Endodermal cell (in vitro differentiated cells): Measurements from ENCODE around the gene PRKCE. TPM values are rescaled to one million over a fixed set of nuclear protein-coding genes. Genes with fewer than 3 reads are reported as not detected.
A peak's percentile ranks its signal among the peaks of the same experiment; 100 is the strongest.
"Not testable (repeated sequence)": the region's sequence is repeated elsewhere in the genome, so short reads cannot be mapped to it uniquely, and the experiment has no call there.

ENCODE experiments used
- DNase-seq: peaks from one replicate; pipeline ENCODE4 v3.0.0-alpha.2; 2017
- H3K27ac ChIP-seq: 2 replicates; pipeline ENCODE4 v1.5.1; 2013; ENCODE audit warnings: mild to moderate bottlenecking, low read depth, low read length, moderate library complexity
- H3K27me3 ChIP-seq: 2 replicates; pipeline ENCODE4 v1.6.1; 2013; ENCODE audit warnings: mild to moderate bottlenecking, low read length, moderate library complexity; ENCODE audit not compliant: insufficient read depth, control insufficient read depth, poor library complexity, severe bottlenecking
- H3K36me3 ChIP-seq: 2 replicates; pipeline ENCODE4 v1.7.0; 2013; ENCODE audit warnings: mild to moderate bottlenecking, low read length, moderate library complexity; ENCODE audit not compliant: control insufficient read depth, insufficient read depth
- H3K4me1 ChIP-seq: one replicate; pipeline ENCODE4 v1.7.0; 2013; ENCODE audit warnings: low read length; ENCODE audit not compliant: control insufficient read depth, insufficient read depth
- H3K4me3 ChIP-seq: 2 replicates; pipeline ENCODE4 v1.5.1; 2013; ENCODE audit warnings: mild to moderate bottlenecking, low read length, moderate library complexity
- H3K9ac ChIP-seq: 2 replicates; pipeline ENCODE4 v1.6.1; 2013; ENCODE audit warnings: mild to moderate bottlenecking, low read length, moderate library complexity; ENCODE audit not compliant: poor library complexity, severe bottlenecking; ENCODE audit errors: extremely low read depth
- H3K9me3 ChIP-seq: 2 replicates; pipeline ENCODE4 v1.6.1; 2013; ENCODE audit warnings: mild to moderate bottlenecking, low read length, moderate library complexity; ENCODE audit not compliant: control insufficient read depth
- H3K27ac Mint-ChIP-seq: 2 replicates; pipeline ENCODE4 v1.8.0; 2020; ENCODE audit warnings: mixed read lengths
- H3K27me3 Mint-ChIP-seq: 2 replicates; pipeline ENCODE4 v1.8.0; 2021; ENCODE audit warnings: mild to moderate bottlenecking, mixed read lengths; ENCODE audit not compliant: insufficient read depth
- H3K36me3 Mint-ChIP-seq: 2 replicates; pipeline ENCODE4 v1.8.0; 2020; ENCODE audit warnings: low read depth, mixed read lengths
- H3K4me1 Mint-ChIP-seq: 2 replicates; pipeline ENCODE4 v1.8.0; 2020; ENCODE audit warnings: mixed read lengths
- H3K4me3 Mint-ChIP-seq: 2 replicates; pipeline ENCODE4 v1.8.0; 2020; ENCODE audit warnings: mild to moderate bottlenecking, moderate library complexity, mixed read lengths
- H3K9me3 Mint-ChIP-seq: 2 replicates; pipeline ENCODE4 v1.8.0; 2020; ENCODE audit warnings: mild to moderate bottlenecking, mixed read lengths
- CTCF ChIP-seq: fragments of 200-600 bp; sonication (generic); conservative IDR thresholded peaks from 2 replicates; pipeline ENCODE4 v1.5.0; 2021; ENCODE audit warnings: antibody characterized with exemption, mild to moderate bottlenecking
- WGBS, 2 experiments: methylation state at CpG; one replicate each; pipeline versions ENCODE4 v1.1.5 to v1.1.7; 2013; ENCODE audit warnings: missing lambda C conversion rate in 2 of 2, mixed read lengths in 1 of 2; ENCODE audit not compliant: insufficient coverage in 1 of 2, insufficient read length in 1 of 2; 5-methylcytosine and 5-hydroxymethylcytosine counted together
- total RNA-seq, 2 donors: library from RNA; stranded (reverse); fragmentation: NEBNext Ultra II Directional in 1 of 2; extraction: Animal tissue kit (Norgen Biotek cat#: 25700) in 1 of 2; gene quantifications; 2 replicates in 1 of 2; 3 replicates in 1 of 2; pipeline ENCODE4 v1.2.1, GENCODE V29; 2021

The PRKCE gene
- total RNA-seq, 2 donors from 2014 or later = 1.4 to 1.7 TPM

GRCh38 chr2:45690231-45690630 is 38.8 kb downstream of the PRKCE start:
- Histone ChIP-seq H3K4me3 (no peak overlapping the region), H3K9ac (no peak overlapping the region), H3K4me1 (no peaks in the 10 kb centered on the region), H3K27ac (no peak overlapping the region), H3K36me3 (no peaks in the 10 kb centered on the region), H3K27me3 (peaks cover 9% of the 10 kb centered on the region), H3K9me3 (no peaks in the 10 kb centered on the region)
- DNase-seq = peak; percentile 28
- H3K4me3 Mint-ChIP-seq = no peak overlapping the region
- H3K27ac Mint-ChIP-seq = no peak overlapping the region
- H3K4me1 Mint-ChIP-seq = no peaks in the 10 kb centered on the region
- WGBS, 2 experiments = 88 to 90% methylated on average over 1 to 2 of the region's 2 CpGs
- TF ChIP-seq CTCF = no peak
- H3K27me3 Mint-ChIP-seq = no peaks in the 10 kb centered on the region
- no peaks in the 10 kb centered on the region for H3K36me3 Mint-ChIP-seq
- no peaks in the 10 kb centered on the region for H3K9me3 Mint-ChIP-seq

GRCh38 chr2:45691171-45691999 is 39.9 kb downstream of the PRKCE start:
- Histone ChIP-seq H3K9ac (no peak overlapping the region), H3K27me3 (peaks cover 9% of the 10 kb centered on the region), H3K4me1 (peaks cover 1% of the 10 kb centered on the region), H3K4me3 (no peak overlapping the region), H3K27ac (no peak overlapping the region), H3K9me3 (no peaks in the 10 kb centered on the region), H3K36me3 (no peaks in the 10 kb centered on the region)
- Mint-ChIP-seq H3K9me3 (no peaks in the 10 kb centered on the region), H3K27ac (no peak overlapping the region), H3K4me1 (peaks cover under 1% of the 10 kb centered on the region), H3K27me3 (no peaks in the 10 kb centered on the region), H3K4me3 (no peak overlapping the region), H3K36me3 (no peaks in the 10 kb centered on the region)
- WGBS, 2 experiments = 93 to 95% methylated on average over 6 to 12 of the region's 12 CpGs
- DNase-seq = peak; percentile 22
- no peak for TF ChIP-seq CTCF

- Mint-ChIP-seq H3K9me3 (no peaks in the 10 kb centered on the region), H3K4me1 (peaks cover 8% of the 10 kb centered on the region), H3K4me3 (no peak overlapping the region), H3K27ac (no peak overlapping the region), H3K27me3 (no peaks in the 10 kb centered on the region), H3K36me3 (no peaks in the 10 kb centered on the region)
- H3K9me3 ChIP-seq = no peaks in the 10 kb centered on the region
- TF ChIP-seq CTCF = no peak
- DNase-seq = no peak
- WGBS, 2 experiments = 89% methylated on average over 1 to 4 of the region's 4 CpGs
- no peaks in the 10 kb centered on the region for H3K36me3 ChIP-seq
- no peak overlapping the region for H3K4me3 ChIP-seq
- H3K4me1 ChIP-seq = peaks cover 5% of the 10 kb centered on the region
- peaks cover 9% of the 10 kb centered on the region for H3K27me3 ChIP-seq
- H3K27ac ChIP-seq = no peak overlapping the region
- no peak overlapping the region for H3K9ac ChIP-seq
These were observed 41.1 kb downstream of the PRKCE start for GRCh38 chr2:45692566-45692965.

GRCh38 chr2:45695480-45696007 is 44.1 kb downstream of the PRKCE start:
- not testable (repeated sequence) for H3K4me3 ChIP-seq, H3K9me3 Mint-ChIP-seq, H3K27me3 Mint-ChIP-seq, H3K27me3 ChIP-seq, H3K36me3 ChIP-seq, H3K4me3 Mint-ChIP-seq, H3K9ac ChIP-seq, DNase-seq, H3K36me3 Mint-ChIP-seq, H3K4me1 ChIP-seq, H3K27ac ChIP-seq, H3K27ac Mint-ChIP-seq, H3K9me3 ChIP-seq
- peaks cover 26% of the 10 kb centered on the region for H3K4me1 Mint-ChIP-seq
- 89 to 92% methylated on average over 5 to 7 of the region's 7 CpGs for whole genome bisulfite sequencing, 2 experiments
